Left lobe of liver (tissue), 2 donors: ENCODE measurements around the gene FAM81A. TPM values are rescaled to one million over a fixed set of nuclear protein-coding genes. Genes with fewer than 3 reads are reported as not detected.
A peak's percentile ranks its signal among the peaks of the same experiment; 100 is the strongest.
"Not testable (repeated sequence)": the region's sequence is repeated elsewhere in the genome, so short reads cannot be mapped to it uniquely, and the experiment has no call there.

Experiments used
- ATAC-seq: fragments of 200-7000 bp; cut with Tn5 transposase; one replicate; pipeline ENCODE4 v1.9.1; 2020; ENCODE audit warnings: mild to moderate bottlenecking, moderate library complexity
- DNase-seq: peaks from one replicate; pipeline ENCODE4 v3.0.0-alpha.2; 2020; ENCODE audit warnings: low spot score
- total RNA-seq: library from RNA; stranded (reverse); gene quantifications from one replicate; pipeline ENCODE4 v1.2.1, GENCODE V29; 2021
- donor health status: DM: no; HTN: no; CAD: no; lungs with moderate emphysema.
- donor health status: DM: no; HTN: yes; CAD: no.

Gene FAM81A
- total RNA-seq = not detected

DNA sequence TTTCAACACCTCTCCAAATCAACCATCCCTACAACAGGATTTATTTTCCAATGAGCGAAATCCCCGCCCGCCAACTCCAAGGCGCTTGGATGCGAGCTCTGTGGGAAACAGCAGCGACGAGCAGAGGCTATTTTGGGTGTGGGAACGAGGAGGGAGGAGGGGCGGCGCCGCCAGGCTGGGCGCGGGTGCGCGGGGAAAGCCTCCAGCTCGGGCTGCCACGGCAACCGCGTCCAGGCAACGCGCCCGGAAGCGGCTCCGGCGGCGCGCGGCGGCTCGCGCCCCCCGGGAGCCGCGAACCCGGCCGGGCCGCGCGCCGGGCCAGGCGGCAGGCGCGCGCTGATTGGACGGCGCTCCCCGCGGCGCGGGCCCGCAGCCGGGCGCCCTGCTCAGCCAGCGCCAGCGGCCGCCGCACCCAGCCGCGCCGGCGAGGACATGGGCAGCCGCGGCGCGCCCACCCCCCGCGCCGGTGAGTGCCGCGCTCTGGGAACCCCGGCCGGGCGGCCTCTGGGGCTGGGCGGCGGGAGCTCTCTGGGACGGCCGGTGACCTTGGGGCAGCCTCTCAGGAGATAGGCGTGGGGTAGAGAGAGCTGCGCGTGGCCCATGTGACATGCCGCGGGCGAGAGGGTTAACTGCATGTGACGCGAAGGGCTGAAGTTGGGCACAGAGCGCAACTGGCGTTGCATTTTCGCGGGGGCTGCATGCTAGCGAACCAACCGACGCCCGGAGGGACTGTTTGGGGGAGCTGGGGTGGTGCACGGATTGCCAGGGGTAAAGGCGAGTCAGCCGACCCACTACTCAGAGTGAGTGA, at the start of gene FAM81A:
Gene FAM81A (plus strand): TSS at position 370 of the 808 bp plus-strand sequence. CDS start 20,441 bp downstream, outside the sequence.
- ATAC-seq (peak; percentile 92), DNase-seq (peak; percentile 69)

DNA sequence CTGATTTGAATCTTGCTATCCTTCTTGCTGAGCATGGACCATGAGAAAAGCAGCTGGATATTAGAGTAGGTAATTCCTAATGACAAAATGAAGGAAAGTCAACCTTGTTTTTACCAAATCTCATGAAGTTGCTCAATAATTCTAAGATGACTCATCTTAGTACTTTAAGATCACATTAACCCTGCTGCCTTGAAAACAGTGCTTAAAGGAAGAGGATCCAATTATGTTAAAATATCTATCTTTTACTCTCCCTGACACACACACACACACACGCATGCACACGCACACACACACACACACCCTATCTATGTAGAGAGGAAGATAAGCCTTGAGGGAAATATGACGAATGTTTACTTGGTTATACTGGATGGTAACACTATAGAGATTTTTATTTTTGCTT, 49.3 kb upstream of the FAM81A start:
- no peak for DNase-seq
- ATAC-seq = no peak

DNA sequence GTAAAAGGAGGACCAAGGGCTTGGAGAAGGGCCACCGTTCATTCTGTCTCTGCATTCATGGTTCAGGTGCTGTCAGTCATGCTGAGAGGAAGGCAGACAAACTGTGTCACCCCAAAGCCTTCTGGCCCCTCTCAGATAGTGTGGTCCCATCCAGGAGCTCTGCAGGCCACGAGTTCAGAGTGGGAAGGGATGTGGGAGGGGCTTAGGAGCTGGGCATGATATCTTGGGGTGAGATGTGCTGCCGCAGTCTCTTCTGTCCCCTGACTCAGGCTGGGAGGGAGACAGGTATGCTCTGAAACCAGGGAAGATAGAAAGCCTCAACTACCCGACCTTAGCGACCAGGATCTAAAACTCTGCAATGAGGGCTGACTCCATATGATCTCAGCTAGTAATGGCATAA, 45.7 kb upstream of the FAM81A start:
- no peak for ATAC-seq

DNA sequence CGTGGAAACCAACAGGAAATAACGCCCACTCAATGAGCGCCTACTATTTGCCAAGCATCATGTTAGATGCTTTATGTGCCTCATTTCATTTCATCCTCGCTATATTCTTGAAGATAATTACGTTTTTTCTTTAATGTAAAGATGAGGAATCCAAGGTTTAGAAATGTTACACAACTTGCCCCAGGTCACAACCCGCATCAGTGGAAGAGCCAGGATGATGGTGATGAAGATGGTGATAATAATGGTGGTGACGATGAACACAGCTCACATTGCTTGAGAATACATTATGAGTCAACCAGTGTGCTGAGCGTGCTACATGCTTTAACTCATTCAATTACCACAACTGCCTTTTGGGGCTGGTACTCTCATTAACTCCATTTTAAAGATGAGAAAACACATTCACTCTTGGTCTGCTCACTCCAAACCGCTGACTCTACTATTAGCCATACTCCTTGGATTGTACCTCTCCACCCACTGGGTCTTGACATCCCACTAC, 43.8 kb upstream of the FAM81A start:
- ATAC-seq (no peak), DNase-seq (no peak)

More for the DNA sequence above, 45.7 kb upstream of the FAM81A start:
- DNase-seq = no peak

DNA sequence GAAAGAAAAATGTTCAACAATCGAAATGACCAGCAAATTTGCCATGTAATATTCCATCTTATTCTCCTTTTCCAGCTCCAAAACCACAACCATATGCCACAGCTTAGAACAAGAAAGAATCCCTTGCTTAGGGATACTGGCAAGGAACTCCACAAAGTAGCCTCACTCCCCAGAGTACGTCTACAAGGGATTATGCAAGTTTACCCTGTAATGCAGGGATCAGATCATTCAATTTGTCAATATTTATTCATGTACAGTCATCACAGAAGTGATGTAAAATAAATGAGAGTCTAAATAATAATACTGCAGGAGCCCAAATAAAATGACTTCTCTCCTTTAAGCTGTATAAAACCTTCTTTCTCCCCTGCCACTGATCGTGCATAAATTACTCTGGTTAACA, 41.8 kb upstream of the FAM81A start:
- ATAC-seq (no peak), DNase-seq (no peak)

DNA sequence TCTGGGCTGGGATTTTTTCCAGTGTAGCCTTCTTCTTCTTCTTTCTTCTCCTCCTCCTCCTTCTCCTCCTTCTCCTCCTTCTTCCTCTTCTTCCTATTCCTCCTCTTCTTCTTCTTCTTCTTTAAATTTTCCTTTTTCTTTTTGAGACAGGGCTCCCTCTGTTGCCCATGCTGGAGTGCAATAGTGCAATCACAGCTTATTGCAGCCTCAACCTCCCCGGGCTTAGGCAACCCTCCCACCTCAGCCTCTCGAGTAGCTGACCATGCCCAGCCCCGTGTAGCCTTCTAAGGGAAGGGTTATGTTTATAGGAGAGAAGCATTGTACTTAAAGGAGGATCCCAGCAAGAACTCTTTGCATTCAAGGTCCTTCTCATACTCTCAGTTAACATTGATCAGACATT, 41.3 kb upstream of the FAM81A start:
- ATAC-seq (no peak), DNase-seq (no peak)

DNA sequence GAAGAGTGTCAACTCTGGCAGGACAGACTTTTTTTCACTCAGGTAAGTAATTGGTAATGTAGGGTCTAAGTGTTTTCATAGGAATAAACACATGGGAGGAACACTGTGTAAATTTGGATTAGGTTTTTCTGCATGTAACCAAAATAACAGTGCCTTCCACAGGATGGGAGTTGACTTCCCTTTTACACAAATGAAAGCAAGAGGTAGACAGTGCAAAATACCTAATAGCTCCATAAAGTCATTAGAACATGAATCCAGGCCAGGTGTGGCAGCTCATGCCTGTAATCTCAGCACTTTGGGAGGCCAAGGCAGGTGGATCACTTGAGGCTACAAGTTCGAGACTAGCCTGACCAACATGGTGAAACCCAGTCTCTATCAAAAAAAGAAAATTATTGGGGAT, 39.8 kb upstream of the FAM81A start:
- ATAC-seq = no peak
- DNase-seq = no peak

DNA sequence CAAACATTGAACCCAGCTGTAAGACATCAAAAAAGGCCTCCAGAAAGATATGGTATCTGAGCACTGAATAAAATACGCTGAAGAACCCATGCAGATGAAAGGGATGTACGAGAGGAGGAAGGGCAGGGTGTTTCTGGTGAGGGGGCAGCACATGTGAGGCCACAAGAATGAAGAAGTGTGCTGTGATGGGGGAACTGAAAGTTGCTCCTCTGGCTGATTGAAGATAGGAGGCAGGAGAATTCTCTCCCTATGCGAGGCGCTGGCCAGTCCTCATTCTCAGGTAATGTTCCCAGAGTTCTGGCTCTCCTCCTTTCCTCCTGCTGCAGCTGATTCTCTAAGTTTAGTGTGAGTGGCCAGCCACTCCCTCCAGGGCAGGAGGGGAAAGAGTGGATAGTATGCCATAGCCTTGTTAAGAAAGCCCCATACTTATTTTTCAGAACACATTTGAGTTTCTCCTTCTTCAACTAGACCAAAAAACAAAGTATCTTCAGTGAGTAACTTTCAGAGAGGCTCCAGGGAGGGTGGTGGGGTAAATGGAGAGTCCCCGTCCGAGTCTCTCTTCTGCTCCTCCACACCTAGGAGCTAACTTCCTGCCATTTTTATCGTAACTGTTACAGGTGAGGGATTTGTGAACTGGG, 38.4 kb upstream of the FAM81A start:
- DNase-seq (no peak), ATAC-seq (peak; percentile 19)

DNA sequence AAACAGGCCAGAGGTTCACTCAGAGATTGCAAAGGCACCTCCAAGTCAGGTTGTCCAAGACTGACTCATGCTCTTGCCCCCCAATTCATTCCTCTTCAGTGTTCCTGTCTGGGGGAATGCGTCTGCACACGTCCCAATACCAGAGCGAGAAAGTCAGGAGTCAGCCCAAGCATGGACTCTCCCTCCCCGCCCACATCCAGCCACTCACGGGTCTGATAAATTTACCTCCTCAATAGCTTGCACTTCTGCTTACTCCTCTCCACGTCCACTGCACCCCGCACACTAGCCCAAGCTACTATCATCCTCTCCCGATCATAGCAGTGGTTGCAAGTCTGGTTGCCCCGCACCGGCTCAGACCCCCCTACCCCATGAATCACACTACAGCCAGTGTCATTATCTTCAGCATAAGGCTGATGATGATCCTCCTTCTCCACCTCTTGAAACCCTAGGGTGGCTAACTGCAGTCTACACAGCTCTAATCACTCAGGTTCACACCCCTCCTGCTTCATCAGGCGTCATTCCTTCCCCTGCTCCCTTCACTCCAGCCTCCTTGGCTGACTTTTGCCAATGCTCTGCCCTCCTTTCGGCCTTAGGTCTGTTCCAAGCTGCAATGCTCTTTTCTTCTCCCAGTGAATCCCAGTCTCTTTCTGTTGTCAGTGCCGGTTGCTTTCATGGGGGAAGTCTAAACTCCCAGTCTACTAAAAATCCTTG, 37.7 kb upstream of the FAM81A start:
- ATAC-seq = no peak
- DNase-seq = no peak

DNA sequence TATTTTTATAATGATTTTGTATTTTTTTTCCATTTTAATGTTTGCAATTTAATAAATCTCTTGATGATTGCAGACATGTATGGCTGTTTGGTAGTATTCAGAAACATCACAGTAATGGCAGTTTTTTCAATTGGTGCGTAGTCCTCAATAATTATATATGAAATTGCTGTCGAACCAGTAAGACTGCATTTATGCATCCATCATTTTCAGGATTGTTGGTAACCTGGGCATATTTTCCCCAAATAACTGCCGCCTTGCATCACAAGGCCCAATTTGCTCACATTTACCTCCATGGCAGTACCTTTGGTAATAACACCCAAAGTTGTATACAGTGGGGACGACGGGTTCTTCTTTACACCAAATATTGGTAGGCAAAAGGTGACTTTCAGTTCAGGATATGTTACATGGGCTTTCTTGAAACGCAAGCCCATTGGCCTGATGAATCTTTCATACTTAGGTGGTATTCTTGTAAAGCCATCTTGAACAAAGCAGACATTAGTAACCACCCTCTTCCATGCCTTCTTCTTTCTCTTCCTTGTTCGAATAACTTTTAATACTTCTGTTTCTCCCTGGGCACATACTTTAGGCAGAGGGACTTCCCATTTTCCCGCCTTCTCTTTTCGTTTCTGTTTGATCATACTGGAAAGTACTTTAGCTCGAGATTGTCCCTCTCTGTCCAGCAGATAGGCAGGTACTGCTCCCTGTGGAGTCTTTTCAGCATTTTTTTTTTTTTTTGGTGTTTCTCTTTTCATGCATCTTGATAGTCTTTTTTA, 36.7 kb upstream of the FAM81A start:
- peak; percentile 10 for ATAC-seq
- DNase-seq = not testable (repeated sequence)

DNA sequence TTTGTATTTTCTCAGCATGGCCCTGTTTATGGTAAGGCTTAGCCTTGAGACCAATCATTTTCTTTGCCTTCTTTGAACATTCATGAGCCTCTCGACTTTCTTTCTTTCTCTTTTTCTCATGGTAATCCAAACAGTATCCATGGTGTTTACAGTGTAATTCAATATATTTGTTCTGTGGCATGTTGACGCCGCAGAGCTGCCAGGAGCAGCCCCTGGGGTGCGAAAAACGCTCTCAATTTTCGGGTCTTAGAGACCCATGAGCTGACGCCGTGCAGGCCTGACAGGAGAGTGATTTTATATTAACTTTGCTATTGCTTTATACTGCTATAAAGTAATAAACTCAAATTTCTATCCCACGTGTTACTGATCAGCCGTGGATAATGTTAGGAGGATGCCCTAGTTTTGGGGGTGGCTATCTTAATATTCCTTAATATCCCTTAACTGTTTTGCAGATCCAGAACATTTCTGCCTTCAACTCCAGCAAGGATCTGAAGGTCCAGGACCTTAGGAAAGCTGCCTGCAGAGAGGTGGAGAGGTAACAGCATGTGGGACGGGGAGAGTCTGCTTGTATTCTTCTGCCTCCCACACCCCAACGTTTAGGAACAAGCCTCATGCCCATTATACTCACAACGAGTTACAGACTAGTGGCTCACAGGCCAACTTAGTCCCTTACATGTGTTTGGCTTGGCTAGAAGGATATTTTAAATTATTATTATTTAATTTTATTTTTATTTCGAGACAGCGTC, 36.0 kb upstream of the FAM81A start:
- no peak for DNase-seq
- ATAC-seq = peak; percentile 36

DNA sequence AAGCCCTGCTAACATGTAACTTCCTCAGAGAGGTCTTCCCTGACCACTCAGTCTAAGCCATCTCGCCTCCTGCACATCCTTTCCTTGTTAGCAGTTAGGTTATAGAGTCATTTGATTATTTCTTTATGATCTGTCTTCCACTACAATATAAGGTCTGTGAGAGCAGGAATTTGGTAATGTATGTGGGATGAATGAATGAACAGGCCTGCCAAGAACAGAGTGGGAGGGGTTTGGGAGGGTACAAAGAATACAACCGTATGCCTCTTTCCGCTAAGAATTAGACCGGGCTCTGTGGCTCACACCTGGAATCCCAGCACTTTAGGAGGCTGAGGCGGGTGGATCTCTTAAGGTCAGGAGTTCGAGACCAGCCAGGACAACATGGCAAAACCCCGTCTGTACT, 32.9 kb upstream of the FAM81A start:
- ATAC-seq (no peak), DNase-seq (no peak)

DNA sequence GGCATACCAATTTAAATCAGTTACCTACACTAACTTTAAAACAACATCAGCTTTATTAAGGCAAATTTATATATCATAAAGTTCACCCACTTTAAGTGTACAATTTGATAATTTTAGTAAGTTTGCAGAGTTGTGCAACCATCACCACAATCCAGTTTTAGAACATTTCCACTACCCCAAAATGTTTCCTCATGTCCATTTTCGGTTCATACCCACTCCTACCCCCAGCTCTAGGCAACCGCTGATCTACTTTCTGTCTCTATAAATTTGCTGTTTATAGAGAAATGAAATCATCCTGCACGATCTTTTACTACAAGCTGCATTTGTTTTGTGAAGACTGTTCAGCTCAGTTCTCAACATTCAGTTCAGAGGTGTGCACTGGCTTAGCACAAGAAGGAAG, 31.5 kb upstream of the FAM81A start:
- ATAC-seq (no peak), DNase-seq (no peak)

DNA sequence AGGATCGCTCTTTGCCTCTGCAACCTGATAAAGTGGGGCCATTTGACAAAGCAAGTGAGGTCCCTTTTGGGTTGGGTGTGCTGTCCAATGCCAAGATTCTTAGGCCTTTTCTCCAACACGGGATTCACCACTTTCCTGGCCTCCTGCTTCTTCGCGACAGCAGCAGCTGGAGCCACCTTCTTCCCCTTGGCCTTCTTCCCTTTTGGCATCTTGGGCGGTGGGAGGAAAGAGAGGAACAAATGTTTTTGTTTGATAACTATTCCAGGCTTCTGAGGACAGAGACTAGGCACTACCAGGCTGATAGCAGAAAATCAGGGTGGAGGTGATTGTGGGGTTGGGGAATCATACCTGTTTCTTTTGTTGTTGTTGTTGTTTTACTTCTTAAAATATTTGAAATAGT, 30.0 kb upstream of the FAM81A start:
- ATAC-seq (no peak), DNase-seq (no peak)

DNA sequence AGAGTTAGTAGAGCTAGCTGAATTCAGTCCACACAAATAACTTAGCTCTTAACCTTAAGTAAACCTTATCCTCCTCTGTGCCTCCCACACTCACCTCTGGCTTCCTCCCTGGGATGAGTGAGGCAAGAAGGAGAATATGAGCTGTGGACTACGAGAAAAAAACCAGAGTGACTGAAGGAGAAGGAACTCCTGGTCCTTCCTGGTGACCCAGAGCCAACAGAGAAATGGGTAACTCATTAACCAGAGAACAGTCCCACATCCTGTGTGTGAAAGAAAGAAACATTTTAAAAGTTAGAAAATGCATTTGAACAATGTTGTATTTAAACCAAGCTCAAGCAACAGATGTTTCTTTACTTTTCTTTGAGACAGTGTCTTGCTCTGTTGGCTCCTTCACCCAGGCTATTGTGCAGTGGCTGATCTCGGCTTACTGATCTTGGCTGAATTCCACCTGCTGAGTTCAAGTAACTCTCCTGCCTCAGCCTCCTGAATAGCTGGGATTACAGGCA, 27.5 kb upstream of the FAM81A start:
- DNase-seq = no peak
- peak; percentile 76 for ATAC-seq

DNA sequence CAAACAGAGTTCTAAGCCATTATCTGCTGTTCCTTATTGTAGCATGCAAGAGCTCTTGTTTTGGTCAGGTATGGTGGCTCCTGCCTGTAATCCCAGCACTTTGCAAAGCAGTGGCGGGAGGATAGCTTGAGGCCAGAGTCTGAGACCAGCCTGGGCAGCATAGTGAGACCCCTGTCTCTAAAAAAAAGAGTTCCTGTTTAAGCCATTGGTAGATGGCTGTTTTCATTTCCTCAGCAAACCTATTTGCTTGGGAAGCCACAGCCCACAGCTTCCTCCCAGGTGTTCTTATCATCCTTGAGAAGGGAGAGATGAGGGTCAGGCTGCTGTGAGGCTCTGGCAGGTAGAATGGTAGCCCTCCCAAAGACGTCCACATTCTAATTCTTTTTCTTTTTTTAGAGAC, 24.4 kb upstream of the FAM81A start:
- no peak for ATAC-seq
- no peak for DNase-seq

DNA sequence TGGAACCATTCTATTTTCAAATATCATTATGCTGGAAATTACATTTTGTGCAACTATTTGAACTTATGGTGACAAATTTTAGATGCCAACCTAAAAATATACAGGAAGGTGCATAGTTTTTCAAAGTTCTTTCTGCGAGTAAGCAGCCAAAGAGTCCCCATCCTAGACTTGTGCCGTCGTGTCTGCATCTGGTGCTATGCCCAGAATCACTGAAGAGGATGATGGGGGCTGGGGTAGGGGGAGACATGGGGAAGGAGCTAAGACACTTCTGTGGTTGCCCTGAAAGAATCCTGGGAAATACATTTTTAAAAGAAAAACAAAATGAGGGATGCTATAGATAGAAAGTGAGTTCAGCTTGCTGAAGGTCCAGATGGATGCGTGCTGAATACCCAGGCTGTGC, 21.2 kb upstream of the FAM81A start:
- DNase-seq = no peak
- no peak for ATAC-seq

DNA sequence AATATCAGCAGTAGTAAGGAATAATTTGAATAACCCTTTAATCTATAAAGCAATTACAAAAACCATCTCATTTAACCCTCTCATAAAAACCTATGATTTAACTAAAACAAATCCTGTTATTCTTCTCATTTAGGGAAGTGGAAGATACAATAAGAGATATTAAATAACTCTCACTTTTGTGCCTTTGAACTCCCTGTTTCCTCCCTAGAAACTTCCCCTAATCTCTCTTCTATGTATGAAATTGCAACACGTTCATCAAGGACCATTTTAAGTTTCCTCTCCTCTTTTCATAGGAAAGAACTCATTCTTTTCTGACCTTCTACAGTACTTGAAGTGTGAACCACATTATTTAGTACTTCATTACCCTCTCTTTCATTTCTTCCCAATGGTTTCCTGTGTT, 18.8 kb upstream of the FAM81A start:
- DNase-seq (no peak), ATAC-seq (no peak)

DNA sequence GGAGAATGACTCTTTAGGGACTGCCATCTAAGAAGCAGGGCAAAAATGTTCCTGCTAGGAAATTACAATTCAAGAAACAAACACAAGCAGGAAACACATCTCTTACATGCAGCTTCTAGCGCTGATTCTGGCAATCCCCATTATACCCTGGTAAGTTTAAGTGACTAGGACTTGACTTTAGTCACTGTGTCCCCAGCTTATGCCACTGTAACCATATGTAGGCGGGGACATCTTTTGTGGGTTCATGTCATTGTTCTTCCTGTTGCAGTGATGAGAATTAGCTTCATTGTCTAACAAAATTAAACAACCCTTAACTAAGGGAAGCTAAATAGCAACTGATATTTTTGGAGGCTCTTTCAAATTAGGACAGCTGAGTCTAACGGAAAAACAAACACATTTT, 17.9 kb upstream of the FAM81A start:
- DNase-seq (no peak), ATAC-seq (no peak)

DNA sequence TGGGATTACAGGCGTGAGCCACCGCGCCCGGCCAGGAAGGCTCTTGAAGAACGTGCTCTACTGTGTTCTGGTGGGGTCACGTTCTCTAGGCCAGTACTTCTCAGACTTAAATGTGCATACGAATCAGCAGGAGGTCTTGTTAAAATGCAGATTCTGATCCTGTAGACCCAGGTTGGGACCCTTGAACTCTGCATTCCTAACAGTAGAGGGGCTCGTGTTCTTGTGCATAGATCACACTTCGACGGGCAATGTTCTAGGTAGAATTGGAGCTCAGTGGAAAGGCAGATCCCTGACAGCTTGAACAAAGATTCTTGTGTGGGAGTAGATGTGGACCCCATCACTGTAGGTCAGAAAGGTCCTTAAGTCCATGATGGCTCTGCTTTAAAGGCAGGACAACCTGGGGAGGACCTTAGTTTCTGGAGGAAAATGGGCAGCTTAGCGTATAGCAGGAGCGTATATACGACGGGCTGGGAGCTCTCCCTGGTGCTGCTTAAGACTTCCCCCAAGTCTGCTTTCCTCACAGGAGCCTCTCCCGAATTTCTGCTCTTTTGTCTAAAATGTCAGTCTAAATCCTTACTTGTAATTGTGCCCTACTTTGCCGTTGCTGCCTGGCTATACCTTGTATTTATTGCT, 16.9 kb upstream of the FAM81A start:
- no peak for ATAC-seq
- no peak for DNase-seq
